SHP77 (cell line): Measurements from ENCODE around the gene NES.
A peak's percentile ranks its signal among the peaks of the same experiment; 100 is the strongest.

Experiments used
- DNase-seq, 2 experiments: peaks; one replicate each; lab custom pipeline; 2025; lab: John Stamatoyannopoulos, UW

Gene NES

DNA sequence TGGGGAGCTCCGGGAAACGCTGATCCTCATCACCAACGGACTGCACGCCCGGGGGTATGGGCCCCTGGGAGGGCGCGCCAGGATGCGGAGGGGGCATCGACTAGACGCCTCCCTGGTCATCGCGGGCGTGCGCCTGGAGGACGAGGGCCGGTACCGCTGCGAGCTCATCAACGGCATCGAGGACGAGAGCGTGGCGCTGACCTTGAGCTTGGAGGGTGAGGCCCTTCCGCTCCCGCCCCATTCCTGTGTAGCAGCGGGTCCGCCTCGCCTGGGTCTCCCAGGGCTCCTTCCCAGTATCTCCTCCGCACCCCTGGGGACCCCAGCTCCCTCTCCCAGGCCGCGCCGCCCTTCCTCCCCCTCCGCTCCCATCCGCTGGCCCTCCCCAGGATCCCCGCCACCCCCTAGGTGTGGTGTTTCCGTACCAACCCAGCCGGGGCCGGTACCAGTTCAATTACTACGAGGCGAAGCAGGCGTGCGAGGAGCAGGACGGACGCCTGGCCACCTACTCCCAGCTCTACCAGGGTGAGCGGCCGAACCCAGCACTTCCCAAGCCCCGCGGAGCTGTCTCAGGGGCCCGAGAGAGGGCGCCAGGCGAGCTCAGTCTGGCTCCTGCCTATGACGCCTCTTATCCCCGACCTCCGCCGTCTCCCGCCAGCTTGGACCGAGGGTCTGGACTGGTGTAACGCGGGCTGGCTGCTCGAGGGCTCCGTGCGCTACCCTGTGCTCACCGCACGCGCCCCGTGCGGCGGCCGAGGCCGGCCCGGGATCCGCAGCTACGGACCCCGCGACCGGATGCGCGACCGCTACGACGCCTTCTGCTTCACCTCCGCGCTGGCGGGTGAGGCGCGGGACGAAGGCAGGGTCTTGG, 53.0 kb downstream of the NES start:
- peak; percentile 78 to 92 for DNase-seq

DNA sequence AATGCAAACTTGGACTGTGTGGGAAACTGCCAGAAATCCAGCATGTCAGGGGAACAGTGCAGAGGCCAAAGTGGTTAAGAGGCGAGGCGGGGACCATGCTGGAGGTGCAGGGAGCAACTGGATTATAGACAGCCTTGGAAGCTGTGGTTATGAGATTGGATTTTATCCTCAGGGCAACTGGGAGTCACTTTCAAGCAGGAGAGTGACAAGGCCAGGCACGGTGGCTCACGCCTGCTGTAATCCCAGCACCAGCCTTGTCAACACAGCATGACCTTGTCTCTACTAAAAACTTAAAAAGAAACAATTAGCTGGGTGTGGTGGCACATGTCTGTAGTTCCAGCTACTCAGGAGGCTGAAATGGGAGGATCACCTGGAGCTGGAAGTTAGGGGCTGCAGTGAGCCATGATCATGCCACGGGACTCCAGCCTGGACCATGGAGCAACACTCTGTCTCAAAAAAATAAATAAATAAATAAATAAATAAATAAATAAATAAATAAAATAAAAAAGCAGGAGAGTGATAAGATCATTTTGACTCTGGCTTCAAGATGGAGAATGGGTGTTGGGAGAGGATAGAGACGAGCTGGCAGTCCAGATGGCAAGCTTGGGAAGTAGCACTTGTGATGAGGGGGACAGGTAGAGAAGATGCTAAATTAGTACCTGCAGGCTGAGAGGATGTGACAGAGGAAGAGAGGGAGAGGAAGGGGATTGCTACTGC, 54.5 kb downstream of the NES start:
- DNase-seq: no peak

DNA sequence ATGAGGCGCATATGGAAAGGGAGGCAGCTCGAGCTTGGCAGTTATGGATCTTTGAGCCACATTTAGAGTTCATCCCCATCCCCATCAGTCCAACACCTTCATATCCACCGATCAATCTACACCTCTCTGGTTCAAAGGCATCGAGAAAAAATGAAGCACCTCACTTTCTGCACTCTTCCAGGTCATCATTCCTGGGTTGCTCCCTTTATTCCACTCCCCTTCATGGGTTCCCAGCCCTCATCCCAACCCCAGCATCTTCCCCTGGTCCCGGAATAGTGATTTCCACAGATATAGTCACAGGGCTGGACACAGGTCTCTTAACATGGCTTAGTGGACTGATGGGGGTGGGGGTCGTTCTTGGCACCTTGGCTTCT, 57.6 kb downstream of the NES start:
- no peak for DNase-seq

DNA sequence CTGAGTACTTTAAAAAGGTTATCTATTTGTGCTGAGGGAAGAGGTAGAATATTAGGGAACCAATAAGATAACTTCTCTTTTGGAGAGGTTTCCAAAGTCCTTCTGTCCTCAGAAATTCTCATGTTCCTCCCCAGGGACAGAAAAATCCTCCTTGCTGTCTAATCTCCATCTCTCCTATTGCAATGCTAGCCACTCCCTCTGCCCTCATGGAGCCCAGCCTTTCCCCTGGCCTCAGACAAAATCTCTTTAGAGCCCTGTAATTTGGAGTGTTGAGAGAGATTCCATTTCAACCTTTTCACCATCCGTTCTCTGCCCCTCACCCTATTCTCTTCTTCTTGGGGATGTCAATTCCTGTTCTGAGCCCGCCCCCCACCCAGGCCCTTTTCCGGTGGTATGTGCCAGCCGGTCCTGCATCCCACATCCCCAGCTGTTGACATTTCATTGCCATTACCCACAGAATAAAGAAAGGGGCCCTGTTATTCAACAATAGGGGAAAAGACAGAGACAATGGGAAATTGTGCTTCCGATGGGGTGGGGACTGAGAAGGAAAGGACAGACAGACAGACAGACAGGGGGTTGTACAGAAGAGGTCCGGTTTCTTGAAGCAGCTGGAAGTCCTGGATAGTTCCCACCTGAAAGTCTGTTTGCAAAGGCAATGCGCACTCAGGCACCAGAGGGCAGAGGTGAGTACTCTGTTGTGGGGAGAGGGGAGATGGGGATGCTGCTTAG, 58.2 kb downstream of the NES start, which contains the start of gene HAPLN2:
TSS of gene HAPLN2 (plus strand) at position 563 of the 729 bp plus-strand sequence. CDS start 4,076 bp downstream, outside the sequence.
- DNase-seq: peak; percentile 73 to 83
